Esophagus squamous epithelium (tissue), 5 donors: ENCODE measurements around the gene TMEM33. TPM values are rescaled to one million over a fixed set of nuclear protein-coding genes. Genes with fewer than 3 reads are reported as not detected.

ENCODE experiments used
- DNase-seq: peaks from one replicate; lab custom pipeline; 2025; lab: John Stamatoyannopoulos, UW
- H3K27ac ChIP-seq, 4 donors: fragments of 200-600 bp; sonication (generic); one replicate each; pipeline ENCODE4 v1.5.1; 2016 to 2019; ENCODE audit warnings: mild to moderate bottlenecking in 1 of 4
- H3K27me3 ChIP-seq, 4 donors: fragments of 200-600 bp; sonication (generic); 1 replicate in 3 of 4; 2 replicates in 1 of 4; pipeline versions ENCODE4 v1.5.1 to v1.6.0; 2017 to 2021; ENCODE audit warnings: antibody characterized with exemption in 1 of 4
- H3K36me3 ChIP-seq, 3 donors: fragments of 200-600 bp; sonication (generic); one replicate each; pipeline ENCODE4 v1.5.1; 2016 to 2019
- H3K4me1 ChIP-seq, 3 donors: fragments of 200-600 bp; sonication (generic); one replicate each; pipeline ENCODE4 v1.5.1; 2017 to 2019
- H3K4me3 ChIP-seq, 4 donors: fragments of 200-600 bp; sonication (generic); 1 replicate in 3 of 4; 2 replicates in 1 of 4; pipeline ENCODE4 v1.5.1; 2016 to 2019; ENCODE audit warnings: mild to moderate bottlenecking in 2 of 4, moderate library complexity in 1 of 4
- H3K9me3 ChIP-seq, 3 donors: fragments of 200-600 bp; sonication (generic); one replicate each; pipeline ENCODE4 v1.5.1; 2016 to 2019
- POLR2A ChIP-seq, 4 donors: fragments of 450-650 bp; IDR thresholded peaks; one replicate each; pipeline ENCODE4 v1.6.1; 2017; ENCODE audit warnings: antibody characterized with exemption in 4 of 4, mild to moderate bottlenecking in 4 of 4, moderate library complexity in 3 of 4
- WGBS, 2 donors: methylation state at CpG; one replicate each; pipeline ENCODE4 v1.1.5; 2018; 5-methylcytosine and 5-hydroxymethylcytosine counted together
- intact Hi-C: fragments of 100-400 bp; cut with DNase I; formaldehyde crosslinking; loops from one replicate; pipeline ENCODE4 v1.15.0; 2022
- total RNA-seq, 4 donors: library from RNA; depleted of rRNA; stranded (reverse); fragments of >200 nt; gene quantifications; one replicate each; pipeline ENCODE4 v1.1.0, GENCODE V29; 2016
- TF ChIP-seq, protein P1 (sequence below), 6 experiments: fragments of 450-650 bp in 4 of 6; fragments of 200-600 bp in 2 of 6; sonication (generic) in 2 of 6; IDR thresholded peaks; one replicate each; pipeline ENCODE4 v1.5.1; 2016 to 2019; ENCODE audit warnings: antibody characterized with exemption in 6 of 6, mild to moderate bottlenecking in 4 of 6, moderate library complexity in 4 of 6
- donor health status: DM: yes; HTN: yes; CAD: no.

The TMEM33 gene
- total RNA-seq, 4 donors from 2014 or later, result 37.6 to 69.0 (median 65.6) TPM

DNA sequence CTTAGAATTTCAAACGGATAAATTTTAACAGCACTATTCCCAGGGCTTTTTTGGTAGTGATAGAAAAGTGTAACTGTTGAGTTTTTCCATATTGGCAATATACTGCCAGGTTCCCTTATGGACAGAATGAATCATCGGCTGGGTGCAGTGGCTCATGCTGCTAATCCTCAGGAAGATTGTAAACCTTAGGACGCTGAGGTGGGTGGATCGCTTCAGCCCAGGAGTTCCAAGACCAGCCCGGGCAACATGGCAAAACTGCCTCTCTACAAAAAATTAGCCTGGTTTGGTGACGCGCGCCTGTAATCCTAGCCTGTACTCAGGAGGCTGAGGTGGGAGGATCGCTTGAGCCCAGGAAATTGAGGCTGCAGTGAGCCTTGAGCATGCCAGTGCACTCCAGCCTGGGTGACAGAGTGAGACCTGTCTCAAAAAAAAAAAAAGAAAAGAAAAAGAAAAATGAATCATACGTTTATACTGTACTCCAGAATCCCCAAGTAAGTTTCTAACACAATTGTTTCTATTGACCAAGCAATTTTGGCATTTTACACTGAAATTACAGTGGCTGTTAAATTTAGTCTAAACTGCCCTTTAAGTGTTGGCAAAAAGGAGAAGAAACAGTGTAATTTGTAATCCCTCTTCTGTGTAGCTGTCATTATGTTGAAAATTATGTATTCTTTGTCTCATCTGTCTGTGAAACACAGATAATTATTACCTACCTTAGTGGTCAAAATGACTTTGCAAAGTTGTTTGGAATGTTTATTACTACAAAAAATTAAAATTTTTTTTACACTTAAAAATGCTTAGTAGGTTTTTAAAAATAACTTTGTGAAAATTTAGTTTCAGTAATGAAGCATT, 56.9 kb downstream of the TMEM33 start:
- no peak overlapping the region for H3K27ac ChIP-seq
- H3K9me3 ChIP-seq, result no peaks in the 10 kb centered on the region
- H3K36me3 ChIP-seq, result no peaks in the 10 kb centered on the region
- 64 to 74% methylated on average over 6 to 10 of the region's 10 CpGs for WGBS, 2 donors
- intact Hi-C loops, result no loop called here
- DNase-seq, result no peak
- no peak overlapping the region for H3K4me3 ChIP-seq
- H3K27me3 ChIP-seq, result no peaks in the 10 kb centered on the region
- TF ChIP-seq, protein P1, sequence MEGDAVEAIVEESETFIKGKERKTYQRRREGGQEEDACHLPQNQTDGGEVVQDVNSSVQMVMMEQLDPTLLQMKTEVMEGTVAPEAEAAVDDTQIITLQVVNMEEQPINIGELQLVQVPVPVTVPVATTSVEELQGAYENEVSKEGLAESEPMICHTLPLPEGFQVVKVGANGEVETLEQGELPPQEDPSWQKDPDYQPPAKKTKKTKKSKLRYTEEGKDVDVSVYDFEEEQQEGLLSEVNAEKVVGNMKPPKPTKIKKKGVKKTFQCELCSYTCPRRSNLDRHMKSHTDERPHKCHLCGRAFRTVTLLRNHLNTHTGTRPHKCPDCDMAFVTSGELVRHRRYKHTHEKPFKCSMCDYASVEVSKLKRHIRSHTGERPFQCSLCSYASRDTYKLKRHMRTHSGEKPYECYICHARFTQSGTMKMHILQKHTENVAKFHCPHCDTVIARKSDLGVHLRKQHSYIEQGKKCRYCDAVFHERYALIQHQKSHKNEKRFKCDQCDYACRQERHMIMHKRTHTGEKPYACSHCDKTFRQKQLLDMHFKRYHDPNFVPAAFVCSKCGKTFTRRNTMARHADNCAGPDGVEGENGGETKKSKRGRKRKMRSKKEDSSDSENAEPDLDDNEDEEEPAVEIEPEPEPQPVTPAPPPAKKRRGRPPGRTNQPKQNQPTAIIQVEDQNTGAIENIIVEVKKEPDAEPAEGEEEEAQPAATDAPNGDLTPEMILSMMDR (IDR thresholded peaks at IDR 0.05), result no peak
- TF ChIP-seq POLR2A (IDR thresholded peaks at IDR 0.05), result no peak
- H3K4me1 ChIP-seq, result peaks cover 9 to 35% (median 13%) of the 10 kb centered on the region in 3 donors

DNA sequence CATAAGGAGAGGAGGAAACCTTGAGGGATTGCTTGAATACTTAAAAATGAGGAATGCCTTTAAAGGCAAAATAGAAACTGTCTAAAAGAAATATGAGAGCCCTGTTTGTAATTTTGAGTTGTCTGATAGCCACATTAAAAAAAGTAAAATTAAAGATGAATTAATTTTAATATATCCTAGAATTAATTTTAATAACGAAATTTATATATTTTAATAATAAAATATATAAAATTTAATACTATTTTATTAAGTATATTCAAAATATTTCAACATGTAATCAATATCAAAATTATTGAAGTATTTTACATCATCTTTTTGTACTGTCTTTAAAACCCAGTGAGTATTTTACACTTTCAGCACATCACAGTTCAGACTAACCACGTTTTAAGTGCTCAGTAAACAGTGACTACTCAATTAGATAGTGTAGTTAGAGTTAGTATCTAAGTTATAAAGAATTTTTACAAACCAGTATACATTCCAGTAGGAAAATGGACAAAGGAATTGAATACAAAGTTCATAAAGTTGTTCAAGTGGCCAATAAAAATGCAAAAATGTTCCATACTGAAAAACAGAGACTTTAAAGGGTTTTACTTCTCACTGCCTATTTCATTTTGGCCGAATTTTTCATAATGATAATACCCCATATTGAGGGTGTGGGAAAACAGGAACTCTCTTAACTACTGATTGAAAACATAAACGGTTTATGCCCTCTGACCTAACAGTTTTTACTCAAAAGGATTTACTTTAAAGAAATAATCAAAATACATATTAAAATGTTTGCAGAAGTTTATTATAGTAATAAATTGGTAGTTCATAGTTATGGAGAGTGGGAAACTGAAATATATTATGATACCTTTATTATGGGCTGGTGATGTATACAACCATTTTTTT, 58.0 kb downstream of the TMEM33 start:
- 78 to 82% methylated on average over 4 of the region's 4 CpGs for WGBS, 2 donors
- no peak overlapping the region for H3K4me3 ChIP-seq
- no peak overlapping the region for H3K27ac ChIP-seq
- TF ChIP-seq, protein P1 (IDR thresholded peaks at IDR 0.05), result no peak
- no peak for TF ChIP-seq POLR2A (IDR thresholded peaks at IDR 0.05)
- DNase-seq, result no peak
- H3K4me1 ChIP-seq, result peaks cover 9 to 35% (median 13%) of the 10 kb centered on the region in 3 donors
- peaks cover 0 to 3% (median 0%) of the 10 kb centered on the region in 3 donors for H3K36me3 ChIP-seq
- intact Hi-C loops, result no loop called here
- H3K9me3 ChIP-seq, result no peaks in the 10 kb centered on the region
- H3K27me3 ChIP-seq, result no peaks in the 10 kb centered on the region

DNA sequence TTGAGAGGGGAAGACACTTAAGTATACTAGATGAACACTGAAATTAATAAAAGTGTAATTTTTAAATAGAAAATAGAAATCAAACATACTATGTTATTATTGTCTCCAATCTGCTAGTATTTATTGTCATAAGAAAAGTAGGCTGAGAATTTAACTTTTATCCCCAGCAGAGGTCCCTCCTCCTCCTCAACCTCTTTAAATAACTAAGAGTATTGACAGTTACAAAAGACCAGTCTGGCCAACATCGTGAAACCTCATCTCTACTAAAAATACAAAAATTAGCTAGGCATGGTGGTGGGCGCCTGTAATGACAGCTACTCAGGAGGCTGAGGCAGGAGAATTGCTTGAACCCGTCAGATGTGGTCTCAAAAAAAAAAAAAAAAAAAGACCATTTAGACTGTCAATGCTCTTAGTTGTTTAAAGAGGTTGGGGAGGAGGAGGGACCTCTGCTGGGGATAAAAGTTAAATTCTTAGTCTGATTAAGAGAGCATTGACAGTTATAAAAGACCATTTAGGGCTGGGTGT, 59.3 kb downstream of the TMEM33 start:
- no peak for DNase-seq
- Histone ChIP-seq H3K9me3 (no peaks in the 10 kb centered on the region), H3K4me3 (no peak overlapping the region), H3K27ac (no peak overlapping the region), H3K27me3 (no peaks in the 10 kb centered on the region), H3K4me1 (peaks cover 9 to 26% (median 13%) of the 10 kb centered on the region in 3 donors), H3K36me3 (peaks cover 0 to 10% (median 0%) of the 10 kb centered on the region in 3 donors)
- 88 to 90% methylated on average over 3 of the region's 3 CpGs for WGBS, 2 donors
- TF ChIP-seq, protein P1 (IDR thresholded peaks at IDR 0.05), result no peak
- TF ChIP-seq POLR2A (IDR thresholded peaks at IDR 0.05), result no peak
- intact Hi-C loops, result no loop called here

DNA sequence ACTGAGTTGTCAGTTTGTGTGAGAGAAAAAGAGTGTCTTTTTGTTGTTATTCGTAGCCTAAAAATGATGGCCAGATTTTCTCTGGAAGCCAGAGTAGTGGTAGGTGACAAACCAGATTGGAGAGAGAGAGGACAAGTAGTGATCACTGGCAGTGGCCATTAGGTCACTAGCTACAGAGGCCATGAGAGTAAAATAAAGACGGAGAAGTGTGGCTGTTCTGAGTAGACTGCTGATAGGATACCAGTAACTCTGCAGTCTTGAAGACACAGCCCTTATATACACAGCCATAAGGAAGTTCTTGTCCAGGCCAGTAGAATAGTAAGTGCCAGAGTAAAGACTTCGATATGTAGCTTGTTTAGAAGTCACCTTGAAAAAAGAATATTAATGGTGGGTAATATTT, 62.8 kb downstream of the TMEM33 start:
- intact Hi-C loops, result no loop called here
- H3K4me3 ChIP-seq, result no peak overlapping the region
- no peaks in the 10 kb centered on the region for H3K4me1 ChIP-seq
- DNase-seq, result no peak
- H3K9me3 ChIP-seq, result no peaks in the 10 kb centered on the region
- H3K27ac ChIP-seq, result no peak overlapping the region
- TF ChIP-seq, protein P1 (IDR thresholded peaks at IDR 0.05), result no peak
- 81 to 93% methylated on average over 3 of the region's 3 CpGs for WGBS, 2 donors
- no peaks in the 10 kb centered on the region for H3K27me3 ChIP-seq
- peaks cover 0 to 24% (median 0%) of the 10 kb centered on the region in 3 donors for H3K36me3 ChIP-seq
